ENCODE data around the gene ADIPOR2. TPM values are rescaled to one million over a fixed set of nuclear protein-coding genes. Genes with fewer than 3 reads are reported as not detected.

ADIPOR2 gene
- total RNA-seq, 1 donor from 2014 or later: 43.0 TPM

GRCh38 chr12:1808036-1808797 lies 117.3 kb downstream of the ADIPOR2 start:
- no peak overlapping the region for H3K27ac Mint-ChIP-seq

DNA sequence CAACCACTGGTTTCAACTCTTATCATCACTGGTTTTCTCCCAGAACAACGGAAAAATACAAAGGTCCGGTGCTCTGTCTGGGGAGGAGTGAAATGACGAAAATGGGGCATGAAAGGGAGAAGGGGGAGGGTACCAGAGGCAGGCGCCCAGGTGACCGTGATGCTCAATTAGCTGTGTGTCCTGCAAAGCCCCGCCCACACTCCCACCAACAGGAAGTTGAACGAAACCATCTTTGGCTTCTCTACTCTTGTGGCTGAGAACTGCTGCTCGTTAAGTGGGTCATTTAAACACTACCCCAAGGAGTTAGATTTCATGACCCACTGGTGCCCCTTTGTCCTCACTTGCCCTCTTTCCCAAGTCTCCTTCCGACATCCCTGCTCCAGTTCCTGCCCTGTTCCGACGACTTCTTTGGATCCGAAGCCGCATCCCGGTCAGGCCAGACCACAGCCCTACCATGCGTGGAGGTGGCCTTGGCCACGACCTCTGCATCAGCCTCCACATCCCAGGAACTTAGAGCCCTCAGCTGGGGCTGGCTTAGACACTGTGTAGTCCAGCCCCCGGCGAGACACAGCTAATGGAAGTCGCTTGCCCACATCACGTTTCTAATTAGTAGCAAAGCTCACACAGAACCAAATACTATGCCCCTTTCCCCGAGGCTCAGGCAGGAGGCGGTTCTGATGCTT lies 118.1 kb downstream of the ADIPOR2 start:
- DNase-seq: no peak
- H3K27me3 Mint-ChIP-seq: peaks cover 2% of the 10 kb centered on the region
- H3K4me1 Mint-ChIP-seq: peaks cover 9% of the 10 kb centered on the region
- POLR2A ChIA-PET: no interaction called here
- peak overlapping the region; percentile 44 for H3K27ac Mint-ChIP-seq
- ATAC-seq (ENCODE audit: low read depth): no peak
- CTCF ChIA-PET: no interaction called here
- intact Hi-C loops (cut with micrococcal nuclease): no loop called here
- TF ChIP-seq CTCF (IDR thresholded peaks at IDR 0.05): no peak
- H3K36me3 Mint-ChIP-seq (ENCODE audit: low read depth): no peaks in the 10 kb centered on the region
- peaks cover 2% of the 10 kb centered on the region for H3K9me3 Mint-ChIP-seq
- H3K4me3 Mint-ChIP-seq: no peak overlapping the region

More at GRCh38 chr12:1808036-1808797, 117.3 kb downstream of the ADIPOR2 start:
- Mint-ChIP-seq H3K4me3 (no peak overlapping the region), H3K9me3 (peaks cover 2% of the 10 kb centered on the region), H3K27me3 (peaks cover 2% of the 10 kb centered on the region), H3K4me1 (peaks cover 9% of the 10 kb centered on the region), H3K36me3 (ENCODE audit: low read depth) (no peaks in the 10 kb centered on the region)
- DNase-seq: no peak
- POLR2A ChIA-PET: no interaction called here
- intact Hi-C loops (cut with micrococcal nuclease): no loop called here
- TF ChIP-seq CTCF (IDR thresholded peaks at IDR 0.05): no peak
- CTCF ChIA-PET: no interaction called here
- no peak for ATAC-seq (ENCODE audit: low read depth)

GRCh38 chr12:1809591-1810190 lies 118.8 kb downstream of the ADIPOR2 start:
- Mint-ChIP-seq H3K9me3 (no peaks in the 10 kb centered on the region), H3K4me1 (peaks cover 5% of the 10 kb centered on the region), H3K4me3 (no peak overlapping the region), H3K27me3 (peaks cover 4% of the 10 kb centered on the region), H3K36me3 (ENCODE audit: low read depth) (no peaks in the 10 kb centered on the region), H3K27ac (no peak overlapping the region)
- DNase-seq (no peak), ATAC-seq (ENCODE audit: low read depth) (no peak)
- intact Hi-C loops (cut with micrococcal nuclease): no loop called here
- ChIA-PET POLR2A (no interaction called here), CTCF (no interaction called here)
- no peak for TF ChIP-seq CTCF (IDR thresholded peaks at IDR 0.05)

DNA sequence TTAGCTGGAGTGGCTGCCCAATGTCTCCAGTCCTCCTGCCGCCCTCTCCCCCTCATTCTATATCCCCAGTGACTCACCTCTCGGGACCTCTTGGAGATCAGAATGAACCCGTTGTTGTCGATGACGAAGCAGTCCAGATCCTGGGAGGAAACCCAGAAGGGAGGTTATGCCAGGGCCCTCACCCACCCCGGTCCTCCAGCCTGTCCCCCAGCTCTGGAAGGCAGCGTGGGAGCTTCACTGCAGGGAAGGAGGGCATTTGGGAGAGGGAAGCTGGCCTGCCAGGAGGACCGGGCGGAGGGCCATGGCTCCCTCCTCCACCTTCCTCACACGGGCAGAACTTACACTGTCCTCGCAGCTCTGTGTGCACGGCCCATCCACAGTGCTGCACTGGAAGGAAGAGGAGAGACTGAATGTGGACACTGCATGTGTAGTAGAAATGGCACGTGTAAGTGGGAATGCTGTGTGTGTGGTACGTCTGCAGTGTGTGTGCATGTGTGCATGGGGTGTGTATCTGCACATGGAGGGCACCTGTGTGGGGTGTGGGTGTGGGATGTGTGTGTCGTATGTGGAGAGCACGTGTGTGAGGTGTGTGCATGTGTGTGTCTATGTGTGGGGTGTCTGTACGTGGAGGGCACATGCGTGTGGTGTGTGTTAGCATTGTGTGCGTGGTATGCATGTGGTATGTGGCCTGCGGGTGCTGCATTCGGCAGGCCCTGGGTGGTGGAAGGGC lies 119.5 kb downstream of the ADIPOR2 start:
- Mint-ChIP-seq H3K4me1 (peaks cover 4% of the 10 kb centered on the region), H3K27me3 (peaks cover 7% of the 10 kb centered on the region), H3K4me3 (no peak overlapping the region), H3K36me3 (ENCODE audit: low read depth) (no peaks in the 10 kb centered on the region), H3K27ac (no peak overlapping the region), H3K9me3 (no peaks in the 10 kb centered on the region)
- ChIA-PET CTCF (no interaction called here), POLR2A (no interaction called here)
- ATAC-seq (ENCODE audit: low read depth): no peak
- no peak for DNase-seq
- no peak for TF ChIP-seq CTCF (IDR thresholded peaks at IDR 0.05)
- intact Hi-C loops (cut with micrococcal nuclease): no loop called here

DNA sequence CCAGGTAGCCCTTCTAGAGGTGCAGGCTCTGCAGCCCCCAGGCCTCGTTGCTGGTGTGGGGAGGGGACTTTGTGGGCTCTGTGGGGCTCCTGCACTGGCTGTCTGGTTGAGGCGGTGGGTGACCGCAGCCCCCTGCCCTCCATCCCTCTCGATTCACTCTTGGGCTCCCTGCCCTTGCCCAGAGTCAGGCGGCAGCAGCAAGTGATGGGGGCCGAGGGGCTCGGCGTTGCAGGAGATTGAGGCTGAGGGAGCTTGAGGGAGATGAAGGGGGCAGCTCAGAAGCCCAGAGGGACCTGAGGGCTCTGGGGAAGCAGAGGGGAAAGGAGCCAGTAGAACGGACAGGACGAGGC lies 120.0 kb downstream of the ADIPOR2 start:
- DNase-seq: no peak
- ChIA-PET POLR2A (no interaction called here), CTCF (no interaction called here)
- Mint-ChIP-seq H3K4me1 (peaks cover 4% of the 10 kb centered on the region), H3K27me3 (peaks cover 8% of the 10 kb centered on the region), H3K36me3 (ENCODE audit: low read depth) (no peaks in the 10 kb centered on the region), H3K27ac (no peak overlapping the region), H3K4me3 (no peak overlapping the region), H3K9me3 (no peaks in the 10 kb centered on the region)
- intact Hi-C loops (cut with micrococcal nuclease): no loop called here
- no peak for ATAC-seq (ENCODE audit: low read depth)
- TF ChIP-seq CTCF (IDR thresholded peaks at IDR 0.05): no peak

All from activated B cell treated with CpG ODN at 0.5 μM for 24 hours (primary cell).